ENCODE measurements around the gene PARS2.
A peak's percentile ranks its signal among the peaks of the same experiment; 100 is the strongest.

PARS2 gene

DNA sequence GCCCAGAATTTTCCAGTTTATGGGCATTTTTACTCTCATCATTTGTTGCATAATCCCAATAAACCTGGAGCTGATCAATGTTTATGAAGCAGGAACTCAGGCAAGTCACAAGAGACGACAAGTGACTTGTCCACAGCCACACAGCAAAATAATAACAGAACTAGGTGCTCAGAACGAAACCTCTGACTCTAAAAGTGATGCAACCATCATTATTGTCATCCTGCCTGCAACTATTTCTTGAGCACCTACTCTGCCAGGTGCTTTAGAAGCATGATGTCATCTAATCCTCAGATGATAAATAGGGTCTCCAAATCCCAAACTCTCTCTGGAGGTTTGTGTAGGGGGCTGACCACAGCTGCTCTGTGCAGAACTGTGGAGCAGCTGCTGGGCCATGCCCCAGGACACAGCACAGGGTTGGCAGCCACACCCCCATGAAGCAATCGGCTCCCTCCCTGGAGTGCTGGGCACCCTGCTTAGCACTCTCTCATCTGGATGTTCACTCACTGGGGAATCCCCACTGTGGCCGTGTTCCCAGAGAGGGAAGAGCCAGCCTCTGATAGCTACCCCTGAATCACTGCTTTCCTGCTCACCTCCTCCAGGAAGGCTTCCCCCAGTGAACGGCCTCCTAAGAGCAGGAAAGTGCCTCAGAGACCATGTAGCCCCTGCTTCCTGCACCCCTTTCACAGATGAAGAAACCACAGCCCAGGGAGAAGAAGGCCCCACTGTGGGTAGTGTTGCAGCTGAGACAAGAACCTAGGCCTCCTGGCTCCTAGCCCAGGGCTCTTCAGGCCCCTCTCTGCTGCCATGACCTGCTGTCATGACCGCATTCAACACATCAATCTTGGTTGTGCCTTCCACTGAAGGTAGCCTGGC is 34.7 kb upstream of the PARS2 start:
- no peak for DNase-seq

DNA sequence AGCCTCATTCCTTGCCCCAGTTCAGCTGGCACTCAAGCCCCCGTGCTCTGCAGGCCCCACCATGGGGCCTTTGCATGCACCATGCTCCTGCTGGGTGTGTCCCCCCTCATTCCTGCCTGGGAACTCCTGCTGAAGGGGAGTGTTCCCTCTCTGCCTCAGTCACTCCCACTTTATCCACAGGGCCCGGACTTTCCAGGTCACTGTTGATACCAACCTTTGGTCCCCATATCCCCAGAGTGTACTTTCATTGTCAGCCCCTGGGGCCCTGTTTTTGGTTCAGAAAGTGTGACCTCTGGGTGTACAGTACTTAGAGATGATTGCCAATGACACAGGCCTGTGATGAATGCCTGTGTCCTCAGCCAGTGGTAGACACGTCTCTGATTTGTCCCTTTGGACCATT is 33.9 kb upstream of the PARS2 start:
- no peak for DNase-seq

GRCh38 chr1:54796902-54797301 is 32.6 kb upstream of the PARS2 start:
- no peak for DNase-seq

GRCh38 chr1:54795841-54796468 is 31.6 kb upstream of the PARS2 start:
- no peak for DNase-seq

DNA sequence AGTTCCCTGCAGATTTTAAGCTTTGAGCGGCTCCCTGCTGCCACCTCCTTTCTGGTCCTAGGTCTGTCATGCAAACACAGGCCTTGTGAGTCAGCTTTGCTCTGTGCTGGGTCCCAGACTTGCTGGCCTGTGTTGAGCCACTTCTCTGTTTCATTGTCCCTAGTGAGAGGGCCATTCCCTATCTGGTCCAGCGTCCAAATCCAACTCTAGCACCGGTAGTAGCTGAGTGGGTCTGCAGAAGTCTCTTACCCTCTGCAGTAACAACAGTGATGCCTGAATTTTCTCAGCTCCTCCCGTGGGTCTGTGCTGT is 31.0 kb upstream of the PARS2 start:
- DNase-seq = no peak

GRCh38 chr1:54794451-54795355 is 30.4 kb upstream of the PARS2 start:
- DNase-seq = no peak

GRCh38 chr1:54792686-54793282 is 28.5 kb upstream of the PARS2 start:
- peak in 1 of 2 experiments; percentile 55 for DNase-seq

- DNase-seq = peak in 1 of 2 experiments; percentile 41
Measured at GRCh38 chr1:54791880-54792522, 27.7 kb upstream of the PARS2 start.

- DNase-seq = no peak
Measured at GRCh38 chr1:54788459-54788858, 24.1 kb upstream of the PARS2 start.

DNA sequence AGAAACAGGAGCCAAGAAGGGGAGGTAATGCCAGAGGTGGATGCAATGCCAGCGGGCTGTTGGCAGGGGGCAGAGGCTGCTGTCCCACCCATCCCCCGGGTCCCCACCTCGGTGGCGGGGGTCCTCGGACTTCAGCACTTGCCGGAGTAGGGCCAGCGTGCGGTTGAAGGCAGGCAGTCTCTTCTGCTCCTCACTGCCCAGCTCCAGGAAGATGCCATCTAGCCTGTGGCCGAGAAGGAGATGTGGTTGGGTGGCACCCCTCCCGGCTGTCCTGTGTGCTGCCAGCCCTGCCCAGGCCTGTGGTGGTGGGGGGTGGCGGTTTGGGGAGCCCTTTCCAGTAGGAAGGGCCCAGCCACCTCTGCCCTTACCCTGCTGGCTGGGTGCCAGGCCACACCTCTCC is 23.3 kb upstream of the PARS2 start:
- no peak for DNase-seq

- DNase-seq = no peak
Measured at GRCh38 chr1:54786778-54787177, 22.5 kb upstream of the PARS2 start.

GRCh38 chr1:54784066-54784465 is 19.7 kb upstream of the PARS2 start:
- no peak for DNase-seq

- DNase-seq = no peak
Measured at GRCh38 chr1:54782588-54782987, 18.3 kb upstream of the PARS2 start.

DNA sequence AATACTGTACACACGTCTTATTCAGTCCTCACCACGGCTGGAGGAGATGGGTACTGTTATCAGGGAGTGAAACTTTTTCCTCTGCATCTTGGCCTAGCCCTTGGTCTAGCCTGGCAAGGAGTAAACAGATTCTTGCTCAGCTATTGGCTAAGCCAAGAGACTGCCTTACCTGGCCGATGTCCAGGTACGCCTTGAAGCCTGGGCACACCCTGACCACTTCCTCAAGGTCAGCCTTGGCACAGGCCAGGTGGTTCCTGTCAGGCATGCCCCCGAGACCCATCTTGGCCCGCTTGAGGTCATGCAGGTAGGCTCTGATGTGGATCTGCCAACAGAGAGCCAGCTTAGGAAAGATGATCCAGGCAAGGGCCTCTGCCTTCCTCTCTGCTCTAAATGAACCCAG is 17.8 kb upstream of the PARS2 start:
- no peak for DNase-seq

DNA sequence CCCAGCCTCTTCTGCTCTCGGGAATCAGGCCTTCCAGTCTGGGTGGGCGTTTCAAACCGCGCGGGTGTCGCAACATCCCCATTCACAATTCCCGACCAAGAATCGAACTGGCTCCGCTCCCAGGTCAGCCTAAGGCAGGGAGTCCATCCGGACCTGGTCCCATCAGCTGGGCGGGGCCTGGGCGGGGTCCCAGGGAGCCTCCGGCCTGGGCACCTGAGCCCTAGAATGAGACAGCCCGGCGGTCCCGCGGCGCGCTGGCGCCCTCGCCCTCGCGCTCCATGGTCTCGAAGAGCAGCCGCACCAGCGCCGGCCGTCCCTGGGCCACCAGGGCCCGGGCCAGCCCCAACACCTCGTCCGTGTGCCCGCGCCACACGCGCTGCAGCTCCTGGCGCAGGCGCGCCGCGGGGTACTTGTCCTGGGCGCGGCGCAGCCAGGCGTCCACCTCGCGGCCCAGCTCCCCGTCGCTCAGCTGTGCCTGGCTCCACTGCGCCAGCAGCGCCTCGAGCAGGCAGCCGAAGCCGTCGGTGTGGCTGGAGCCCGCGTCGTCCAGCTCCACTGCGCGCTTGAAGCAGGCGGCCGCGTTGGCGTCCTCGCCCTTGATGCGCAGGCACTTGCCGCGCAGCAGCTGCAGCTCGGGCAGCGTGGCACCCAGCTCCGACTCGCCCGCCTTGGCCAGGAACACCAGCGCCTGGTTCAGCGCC is 16.9 kb upstream of the PARS2 start:
- DNase-seq = peak in 1 of 2 experiments; percentile 54

- DNase-seq = no peak
Measured at GRCh38 chr1:54777431-54777830, 13.1 kb upstream of the PARS2 start.

DNA sequence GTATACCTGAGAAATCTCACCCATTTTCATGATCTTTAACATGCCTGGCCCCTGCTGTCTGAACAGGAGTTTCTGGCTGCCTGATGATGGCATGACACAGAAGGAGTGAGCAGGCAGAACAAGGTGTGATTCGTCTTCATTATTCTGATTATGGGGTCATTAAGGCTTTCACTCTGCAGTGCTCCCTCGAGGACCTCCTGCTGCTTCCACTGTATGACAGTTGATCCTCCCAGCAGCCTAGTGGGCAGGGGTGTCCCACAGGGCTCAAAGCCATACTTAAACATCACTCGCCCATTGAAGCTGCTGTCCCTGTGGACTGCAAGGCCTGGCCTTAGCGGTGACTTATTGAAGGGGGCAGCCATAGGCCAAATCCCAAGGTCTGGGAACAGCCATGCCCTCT is 12.7 kb upstream of the PARS2 start:
- no peak for DNase-seq

- peak; percentile 13 to 60 for DNase-seq
Measured at GRCh38 chr1:54775828-54776721, 11.8 kb upstream of the PARS2 start.

DNA sequence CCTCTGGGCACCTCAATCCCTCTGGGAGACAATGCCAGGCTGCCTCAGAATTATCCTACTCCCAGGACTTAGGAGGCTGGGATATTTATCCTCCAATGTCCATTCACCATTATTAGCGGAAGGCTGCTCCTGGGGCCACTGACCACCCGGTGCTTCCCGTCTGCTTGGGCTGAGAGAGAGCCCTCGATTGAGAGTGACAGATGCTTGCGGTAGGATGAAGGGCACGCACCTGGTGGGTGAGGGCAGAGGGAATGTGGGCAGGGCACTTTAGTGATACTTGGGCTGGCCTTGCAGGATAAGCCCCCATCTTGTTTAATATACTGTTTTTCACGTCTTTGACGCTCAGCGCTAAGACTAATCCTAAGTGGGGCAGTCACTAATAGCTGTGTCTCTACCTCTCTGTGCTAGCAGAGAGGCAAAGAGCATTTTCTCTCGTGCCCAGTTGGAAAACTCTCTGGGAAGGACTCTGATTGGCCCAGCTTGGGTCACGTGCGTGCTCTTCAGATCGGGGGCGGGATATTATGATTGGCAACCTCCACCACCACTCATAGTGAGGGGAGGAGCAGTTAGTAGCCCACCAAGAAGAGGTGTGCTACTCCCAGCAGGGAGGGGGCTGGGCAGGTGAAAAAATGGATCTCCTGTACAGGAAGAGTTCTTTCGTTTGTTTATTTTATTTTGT is 10.6 kb upstream of the PARS2 start:
- DNase-seq = peak; percentile 83 to 88

DNA sequence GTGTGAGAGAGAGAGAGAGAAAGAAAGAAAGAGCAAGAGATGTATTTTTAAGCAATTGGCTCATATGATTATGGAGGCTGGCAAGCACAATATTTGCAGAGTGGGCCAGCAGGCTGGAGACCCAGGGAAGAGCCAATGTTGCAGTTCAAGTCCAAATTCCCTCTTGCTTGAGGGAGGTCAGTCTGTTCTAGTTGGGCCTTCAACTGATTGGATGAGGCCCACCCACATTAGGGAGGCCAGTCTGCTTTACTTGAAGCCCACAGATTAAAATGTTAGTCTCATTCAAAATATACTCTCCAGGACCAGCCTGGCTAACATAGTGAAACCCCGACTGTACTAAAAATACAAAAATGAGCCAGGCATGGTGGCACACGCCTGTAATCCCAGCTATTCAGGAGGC is 8.6 kb upstream of the PARS2 start:
- DNase-seq = no peak

Data from NCI-H524 (cell line).